ENCODE results near the gene GCLC. TPM values are rescaled to one million over a fixed set of nuclear protein-coding genes. Genes with fewer than 3 reads are reported as not detected.

Gene GCLC
- polyA plus RNA-seq, 3 donors, result 6.4 to 15.7 (median 10.1) TPM

GRCh38 chr6:53498649-53499048 lies 46.3 kb downstream of the GCLC start:
- Histone ChIP-seq H3K27ac (ENCODE audit: low read depth in 1 of 2, low read length in 2 of 2) (no peak overlapping the region), H3K36me3 (replicated peaks in 1 of 2; ENCODE audit: control insufficient read depth in 1 of 2, insufficient read depth in 2 of 2, low read length in 2 of 2) (peaks cover 53 to 71% of the 10 kb centered on the region in 2 donors), H3K4me3 (replicated peaks in 1 of 3; ENCODE audit: low read depth in 2 of 3, low read length in 3 of 3) (no peak overlapping the region), H3K27me3 (ENCODE audit: control insufficient read depth in 2 of 2, insufficient read depth in 2 of 2, low read length in 2 of 2) (no peaks in the 10 kb centered on the region), H3K9ac (ENCODE audit: insufficient read depth, low read length, poor library complexity, severe bottlenecking) (no peak overlapping the region), H4K20me1 (ENCODE audit: insufficient read depth, low read length) (no peaks in the 10 kb centered on the region), H3K4me2 (replicated peaks; ENCODE audit: extremely low read depth, low read length, poor library complexity, severe bottlenecking) (no peak overlapping the region), H2AFZ (ENCODE audit: insufficient read depth, low read depth, low read length, poor library complexity, severe bottlenecking) (no peak overlapping the region), H3K9me3 (replicated peaks in 1 of 2; ENCODE audit: control insufficient read depth in 1 of 2, insufficient read depth in 1 of 2, low read length in 2 of 2) (no peaks in the 10 kb centered on the region), H3K4me1 (ENCODE audit: control insufficient read depth in 1 of 2, insufficient read depth in 2 of 2, low read length in 2 of 2) (no peaks in the 10 kb centered on the region), H3K79me2 (ENCODE audit: insufficient read depth, low read length) (no peaks in the 10 kb centered on the region)
- intact Hi-C loops (cut with micrococcal nuclease), result loop anchor here in 1 of 2 donors (5.0 kb wide), 1 partner anchor 154 kb away; no protein-coding TSS in a partner anchor
- no peak for DNase-seq
- no peaks in the 10 kb centered on the region for H3K9me3 Mint-ChIP-seq
- H3K36me3 Mint-ChIP-seq, result peaks cover 56 to 58% of the 10 kb centered on the region in 2 donors
- WGBS (ENCODE audit: insufficient coverage), result 100% methylated on average over 1 of the region's 6 CpGs
- H3K27me3 Mint-ChIP-seq (ENCODE audit: low read depth in 3 of 3), result peaks cover 0 to 2% (median 0%) of the 10 kb centered on the region in 3 donors
- TF ChIP-seq, protein P1, sequence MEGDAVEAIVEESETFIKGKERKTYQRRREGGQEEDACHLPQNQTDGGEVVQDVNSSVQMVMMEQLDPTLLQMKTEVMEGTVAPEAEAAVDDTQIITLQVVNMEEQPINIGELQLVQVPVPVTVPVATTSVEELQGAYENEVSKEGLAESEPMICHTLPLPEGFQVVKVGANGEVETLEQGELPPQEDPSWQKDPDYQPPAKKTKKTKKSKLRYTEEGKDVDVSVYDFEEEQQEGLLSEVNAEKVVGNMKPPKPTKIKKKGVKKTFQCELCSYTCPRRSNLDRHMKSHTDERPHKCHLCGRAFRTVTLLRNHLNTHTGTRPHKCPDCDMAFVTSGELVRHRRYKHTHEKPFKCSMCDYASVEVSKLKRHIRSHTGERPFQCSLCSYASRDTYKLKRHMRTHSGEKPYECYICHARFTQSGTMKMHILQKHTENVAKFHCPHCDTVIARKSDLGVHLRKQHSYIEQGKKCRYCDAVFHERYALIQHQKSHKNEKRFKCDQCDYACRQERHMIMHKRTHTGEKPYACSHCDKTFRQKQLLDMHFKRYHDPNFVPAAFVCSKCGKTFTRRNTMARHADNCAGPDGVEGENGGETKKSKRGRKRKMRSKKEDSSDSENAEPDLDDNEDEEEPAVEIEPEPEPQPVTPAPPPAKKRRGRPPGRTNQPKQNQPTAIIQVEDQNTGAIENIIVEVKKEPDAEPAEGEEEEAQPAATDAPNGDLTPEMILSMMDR (IDR thresholded peaks at IDR 0.05), result no peak
- H3K4me1 Mint-ChIP-seq, result no peaks in the 10 kb centered on the region
- no peak overlapping the region for H3K27ac Mint-ChIP-seq
- H3K4me3 Mint-ChIP-seq, result no peak overlapping the region

DNA sequence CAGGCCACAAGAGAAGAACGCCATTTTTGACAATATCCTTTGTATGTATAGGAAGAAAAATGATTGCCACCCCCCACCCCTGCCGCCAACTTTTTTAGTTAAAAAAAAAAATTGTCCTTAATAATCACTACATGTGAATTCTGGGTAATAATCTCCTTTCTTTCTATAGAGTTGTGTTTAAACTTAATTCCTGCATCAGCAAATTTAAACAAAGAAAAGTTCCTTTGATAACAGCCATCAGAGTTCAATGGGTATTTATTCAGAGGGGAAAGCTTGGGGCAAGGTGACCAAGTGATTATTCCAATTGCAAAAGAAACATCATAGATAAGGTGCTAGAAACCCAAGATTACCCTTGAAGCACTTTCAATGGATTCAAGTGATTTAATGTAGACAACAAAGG lies 47.0 kb downstream of the GCLC start:
- no peak overlapping the region for H3K27ac ChIP-seq (ENCODE audit: low read depth in 1 of 2, low read length in 2 of 2)
- no peak overlapping the region for H3K4me3 Mint-ChIP-seq

More for the DNA sequence above, 47.0 kb downstream of the GCLC start:
- Histone ChIP-seq H2AFZ (ENCODE audit: insufficient read depth, low read depth, low read length, poor library complexity, severe bottlenecking) (no peak overlapping the region), H3K27me3 (ENCODE audit: control insufficient read depth in 2 of 2, insufficient read depth in 2 of 2, low read length in 2 of 2) (no peaks in the 10 kb centered on the region), H3K36me3 (replicated peaks in 1 of 2; ENCODE audit: control insufficient read depth in 1 of 2, insufficient read depth in 2 of 2, low read length in 2 of 2) (peaks cover 47 to 64% of the 10 kb centered on the region in 2 donors), H3K9ac (ENCODE audit: insufficient read depth, low read length, poor library complexity, severe bottlenecking) (no peak overlapping the region), H3K4me1 (ENCODE audit: control insufficient read depth in 1 of 2, insufficient read depth in 2 of 2, low read length in 2 of 2) (peaks cover 3 to 5% of the 10 kb centered on the region in 2 donors), H3K79me2 (ENCODE audit: insufficient read depth, low read length) (no peaks in the 10 kb centered on the region), H3K9me3 (replicated peaks in 1 of 2; ENCODE audit: control insufficient read depth in 1 of 2, insufficient read depth in 1 of 2, low read length in 2 of 2) (no peaks in the 10 kb centered on the region), H4K20me1 (ENCODE audit: insufficient read depth, low read length) (no peaks in the 10 kb centered on the region), H3K4me3 (replicated peaks in 1 of 3; ENCODE audit: low read depth in 2 of 3, low read length in 3 of 3) (no peak overlapping the region), H3K4me2 (replicated peaks; ENCODE audit: extremely low read depth, low read length, poor library complexity, severe bottlenecking) (no peak overlapping the region)
- no CpG with 5 or more reads among the region's 2 CpGs for WGBS (ENCODE audit: insufficient coverage)
- no peak overlapping the region for H3K27ac Mint-ChIP-seq
- H3K4me1 Mint-ChIP-seq, result peaks cover 6% of the 10 kb centered on the region
- no peak for DNase-seq
- H3K27me3 Mint-ChIP-seq (ENCODE audit: low read depth in 3 of 3), result peaks cover 0 to 2% (median under 1%) of the 10 kb centered on the region in 3 donors
- H3K36me3 Mint-ChIP-seq, result peaks cover 50% of the 10 kb centered on the region in 2 donors
- TF ChIP-seq, protein P1 (IDR thresholded peaks at IDR 0.05), result no peak
- no peaks in the 10 kb centered on the region for H3K9me3 Mint-ChIP-seq
- intact Hi-C loops (cut with micrococcal nuclease), result loop anchor here in 1 of 2 donors (5.0 kb wide), 1 partner anchor 154 kb away; no protein-coding TSS in a partner anchor
